Stomach (tissue), 9 donors: ENCODE data around the gene ZCCHC10. TPM values are rescaled to one million over a fixed set of nuclear protein-coding genes. Genes with fewer than 3 reads are reported as not detected.

Source experiments
- DNase-seq, 2 donors: peaks; one replicate each; pipeline versions ENCODE4 v3.0.0 to v3.0.0-alpha.2; 2013 to 2019
- H3K27ac ChIP-seq, 5 donors: fragments of 200-600 bp in 4 of 5; sonication (generic) in 4 of 5; one replicate each; pipeline ENCODE4 v1.5.1; 2013 to 2019; ENCODE audit warnings: mild to moderate bottlenecking in 1 of 5, moderate library complexity in 1 of 5
- H3K27me3 ChIP-seq, 3 donors: fragments of 200-600 bp; sonication (generic); one replicate each; pipeline ENCODE4 v1.5.1; 2017 to 2019; ENCODE audit warnings: mixed run types in 1 of 3
- H3K36me3 ChIP-seq, 4 donors: fragments of 200-600 bp; sonication (generic); 1 replicate in 3 of 4; 2 replicates in 1 of 4; pipeline ENCODE4 v1.5.1; 2016 to 2019
- H3K4me1 ChIP-seq, 4 donors: fragments of 200-600 bp; sonication (generic); one replicate each; pipeline ENCODE4 v1.5.1; 2016 to 2019
- H3K4me3 ChIP-seq, 4 donors: fragments of 200-600 bp; sonication (generic) in 3 of 4; one replicate each; pipeline ENCODE4 v1.5.1; 2016 to 2019; ENCODE audit warnings: mild to moderate bottlenecking in 1 of 4
- H3K9me3 ChIP-seq, 4 donors: fragments of 200-600 bp; sonication (generic); one replicate each; pipeline ENCODE4 v1.5.1; 2016 to 2019
- CTCF ChIP-seq, 7 experiments: fragments of 450-650 bp in 4 of 7; fragments of 200-600 bp in 3 of 7; sonication (generic) in 3 of 7; IDR thresholded peaks; one replicate each; pipeline ENCODE4 v1.5.1; 2016 to 2019; ENCODE audit warnings: antibody characterized with exemption in 7 of 7, control low read depth in 2 of 7, mild to moderate bottlenecking in 1 of 7
- EP300 ChIP-seq: sonication (generic); formaldehyde crosslinking; IDR thresholded peaks from one replicate; pipeline ENCODE4 v1.6.1; 2017; ENCODE audit warnings: antibody characterized with exemption
- POLR2A ChIP-seq, 4 donors: fragments of 450-650 bp; IDR thresholded peaks; one replicate each; pipeline ENCODE4 v1.6.1; 2016; ENCODE audit warnings: antibody characterized with exemption in 4 of 4, control low read depth in 2 of 4, mild to moderate bottlenecking in 1 of 4, moderate library complexity in 1 of 4
- POLR2AphosphoS5 ChIP-seq, 3 donors: sonication (generic); formaldehyde crosslinking; IDR thresholded peaks; one replicate each; pipeline ENCODE4 v1.6.1; 2016; ENCODE audit warnings: antibody characterized with exemption in 3 of 3
- WGBS, 5 donors: extraction: QIAGEN DNeasy Blood & Tissue Kit in 3 of 5; methylation state at CpG; one replicate each; pipeline versions ENCODE4 v1.1.5 to v1.1.7; 2013 to 2018; 5-methylcytosine and 5-hydroxymethylcytosine counted together
- intact Hi-C: fragments of 100-400 bp; cut with DNase I; formaldehyde crosslinking; loops from one replicate; pipeline ENCODE4 v1.15.1; 2023; ENCODE audit warnings: low total_unique reads
- polyA plus RNA-seq, 3 donors: library from polyadenylated mRNA; stranded (reverse); fragments of 200-250 nt; gene quantifications; one replicate each; pipeline ENCODE4 v1.2.3, GENCODE V29; 2013
- total RNA-seq, 5 donors: library from RNA; depleted of rRNA; stranded (reverse); fragments of >200 nt; gene quantifications; one replicate each; pipeline versions ENCODE4 v1.1.0 to v1.2.3, GENCODE V29; 2014 to 2016
- donor health status: healthy with polysubstance abuse.
- donor health status: Bipolar disorder and iron deficiency.
- donor health status: healthy.

Gene ZCCHC10
- total and polyA plus RNA-seq, 8 donors, result 0.29 to 45.1 (median 11.8) TPM

GRCh38 chr5:133052317-133053175 lies 26.2 kb upstream of the ZCCHC10 start:
- Histone ChIP-seq H3K4me1 (peaks cover 27 to 76% (median 51%) of the 10 kb centered on the region in 4 donors), H3K27me3 (no peaks in the 10 kb centered on the region), H3K9me3 (no peaks in the 10 kb centered on the region), H3K36me3 (no peaks in the 10 kb centered on the region), H3K27ac (peak overlapping the region; percentile 97 to 99 (median 97)), H3K4me3 (peak overlapping the region; percentile 78 to 88 (median 88))
- TF ChIP-seq POLR2A (IDR thresholded peaks at IDR 0.05), result no peak
- TF ChIP-seq EP300, result no peak
- TF ChIP-seq CTCF (IDR thresholded peaks at IDR 0.05), result no peak
- TF ChIP-seq POLR2AphosphoS5 (IDR thresholded peaks at IDR 0.05), result no peak
- WGBS, 5 donors, result 0 to 1% (median 1%) methylated on average over 20 to 59 of the region's 59 CpGs
- intact Hi-C loops, result no loop called here
- DNase-seq, result peak; percentile 66 to 86

GRCh38 chr5:133051542-133052316 lies 25.4 kb upstream of the ZCCHC10 start, which contains the start of gene HSPA4:
HSPA4 (plus strand) TSS chr5:133052013; CDS start chr5:133052251, 238 bp downstream.
- intact Hi-C loops, result no loop called here
- WGBS, 5 donors, result 0% methylated on average over 21 to 68 of the region's 68 CpGs
- DNase-seq, result peak; percentile 99 to 100
- Histone ChIP-seq H3K4me1 (peaks cover 21 to 68% (median 47%) of the 10 kb centered on the region in 4 donors), H3K27ac (peak within 1 kb of the TSS; percentile 97 to 99 (median 97)), H3K4me3 (peak within 1 kb of the TSS; percentile 78 to 88 (median 88)), H3K27me3 (no peaks in the 10 kb centered on the region), H3K9me3 (no peaks in the 10 kb centered on the region), H3K36me3 (no peaks in the 10 kb centered on the region)
- no peak for TF ChIP-seq CTCF (IDR thresholded peaks at IDR 0.05)
- TF ChIP-seq POLR2AphosphoS5 (IDR thresholded peaks at IDR 0.05), result peak; percentile 85 to 95 (median 95)
- peak in 2 of 4 donors; percentile 77 to 96 for TF ChIP-seq POLR2A (IDR thresholded peaks at IDR 0.05)

GRCh38 chr5:133051061-133051541 lies 24.8 kb upstream of the ZCCHC10 start:
- no peaks in the 10 kb centered on the region for H3K27me3 ChIP-seq
- H3K4me3 ChIP-seq, result peak overlapping the region; percentile 78 to 88 (median 88)
- H3K27ac ChIP-seq, result peak overlapping the region; percentile 97 to 99 (median 97)
- H3K36me3 ChIP-seq, result no peaks in the 10 kb centered on the region
- WGBS, 5 donors, result 1 to 2% (median 1%) methylated on average over 13 to 15 of the region's 15 CpGs
- no peaks in the 10 kb centered on the region for H3K9me3 ChIP-seq
- TF ChIP-seq EP300 (no peak), POLR2A (IDR thresholded peaks at IDR 0.05) (no peak), CTCF (IDR thresholded peaks at IDR 0.05) (no peak)
- DNase-seq, result no peak
- intact Hi-C loops, result no loop called here
- peaks cover 21 to 62% (median 45%) of the 10 kb centered on the region in 4 donors for H3K4me1 ChIP-seq

- Histone ChIP-seq H3K36me3 (no peaks in the 10 kb centered on the region), H3K4me3 (peak overlapping the region; percentile 78 to 88 (median 88)), H3K9me3 (no peaks in the 10 kb centered on the region), H3K27me3 (no peaks in the 10 kb centered on the region), H3K4me1 (peaks cover 21 to 57% (median 42%) of the 10 kb centered on the region in 4 donors), H3K27ac (peak overlapping the region in 4 of 5 donors; percentile 97 to 99 (median 98))
- intact Hi-C loops, result no loop called here
- peak in 1 of 2 donors; percentile 40 for DNase-seq
- WGBS, 5 donors, result 35 to 52% (median 46%) methylated on average over 4 of the region's 4 CpGs
- no peak for TF ChIP-seq POLR2A (IDR thresholded peaks at IDR 0.05)
- TF ChIP-seq CTCF (IDR thresholded peaks at IDR 0.05), result no peak
- no peak for TF ChIP-seq POLR2AphosphoS5 (IDR thresholded peaks at IDR 0.05)
Measured at GRCh38 chr5:133050521-133050920, 24.2 kb upstream of the ZCCHC10 start.
